Activated naive CD8-positive, alpha-beta T cell treated with anti-CD3 and anti-CD28 coated beads, Interleukin-2, amount 50 U/mL, for 24 hours (primary cell): ENCODE measurements around the gene ELAPOR2.
"Not testable (repeated sequence)": the region's sequence is repeated elsewhere in the genome, so short reads cannot be mapped to it uniquely, and the experiment has no call there.

Experiments
- ATAC-seq: fragments of 150-1000 bp; cut with Tn5 transposase; one replicate; pipeline ENCODE4 v1.10.0; 2021
- DNase-seq: peaks from one replicate; pipeline ENCODE4 v3.0.0; 2021
- H3K27ac Mint-ChIP-seq: one replicate; pipeline ENCODE4 v1.8.0; 2021; ENCODE audit warnings: mild to moderate bottlenecking, mixed read lengths
- H3K27me3 Mint-ChIP-seq: one replicate; pipeline ENCODE4 v1.8.0; 2021; ENCODE audit warnings: mixed read lengths
- H3K36me3 Mint-ChIP-seq: one replicate; pipeline ENCODE4 v1.8.0; 2021; ENCODE audit warnings: low read depth, mixed read lengths
- H3K4me1 Mint-ChIP-seq: one replicate; pipeline ENCODE4 v1.8.0; 2021; ENCODE audit warnings: mixed read lengths
- H3K4me3 Mint-ChIP-seq: one replicate; pipeline ENCODE4 v1.8.0; 2021; ENCODE audit warnings: mild to moderate bottlenecking, moderate library complexity, mixed read lengths
- H3K9me3 Mint-ChIP-seq: one replicate; pipeline ENCODE4 v1.8.0; 2021; ENCODE audit warnings: mixed read lengths

The ELAPOR2 gene

GRCh38 chr7:87067788-87068187, 8.3 kb upstream of the ELAPOR2 start:
- no peaks in the 10 kb centered on the region for H3K9me3 Mint-ChIP-seq
- H3K36me3 Mint-ChIP-seq, result no peaks in the 10 kb centered on the region
- no peak overlapping the region for H3K4me3 Mint-ChIP-seq
- no peak overlapping the region for H3K27ac Mint-ChIP-seq
- ATAC-seq, result no peak
- no peak for DNase-seq
- no peaks in the 10 kb centered on the region for H3K4me1 Mint-ChIP-seq
- peaks cover 7% of the 10 kb centered on the region for H3K27me3 Mint-ChIP-seq

GRCh38 chr7:87060288-87060537, 759 bp upstream of the ELAPOR2 start:
- ATAC-seq (no peak), DNase-seq (no peak)
- Mint-ChIP-seq H3K36me3 (no peaks in the 10 kb centered on the region), H3K9me3 (no peaks in the 10 kb centered on the region), H3K4me1 (peaks cover 16% of the 10 kb centered on the region), H3K27ac (no peak overlapping the region), H3K4me3 (peak overlapping the region; percentile 76), H3K27me3 (peaks cover 6% of the 10 kb centered on the region)

DNA sequence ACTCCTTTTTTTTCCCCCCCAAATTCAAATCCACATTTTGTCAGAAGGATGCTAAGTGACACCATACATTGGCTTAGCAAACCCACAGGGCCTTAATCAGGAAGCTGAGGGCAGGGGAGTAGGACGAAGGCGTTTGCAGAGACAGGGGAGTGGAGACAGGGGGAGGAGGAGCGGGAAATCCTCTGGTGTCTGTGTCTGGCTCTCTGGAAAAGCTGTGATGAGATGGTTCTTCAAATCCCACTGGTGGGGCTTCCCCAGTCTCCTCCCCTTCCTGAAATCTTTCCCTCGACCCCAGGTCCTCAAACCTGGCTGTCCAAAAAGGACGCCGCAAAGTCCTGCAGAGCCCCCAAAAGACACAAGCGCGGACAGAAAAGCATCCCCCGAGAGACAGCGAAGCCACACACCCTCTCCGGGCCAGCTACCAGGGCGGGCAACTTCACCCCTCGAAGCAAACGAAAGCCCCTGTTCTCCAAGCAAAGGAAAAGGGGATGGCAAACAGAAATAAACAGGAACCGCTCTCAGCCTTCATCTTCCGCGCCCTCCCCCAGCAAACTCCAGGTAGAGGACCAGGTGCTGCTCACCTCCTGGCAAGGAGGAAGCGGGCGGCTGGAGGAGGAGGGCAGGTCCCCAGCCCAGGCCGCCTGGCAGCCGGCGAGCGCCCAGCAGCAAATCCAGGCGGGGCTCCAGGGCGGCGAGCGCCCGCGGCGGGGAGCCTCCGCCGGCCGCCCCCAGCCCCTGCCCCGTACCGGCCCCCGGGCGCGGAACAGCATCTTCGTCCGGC, 520 bp downstream of the ELAPOR2 start:
- Mint-ChIP-seq H3K27ac (no peak overlapping the region), H3K4me1 (peaks cover 16% of the 10 kb centered on the region), H3K9me3 (no peaks in the 10 kb centered on the region), H3K27me3 (peaks cover 6% of the 10 kb centered on the region), H3K36me3 (no peaks in the 10 kb centered on the region), H3K4me3 (peak overlapping the region; percentile 73)
- DNase-seq (peak; percentile 16), ATAC-seq (peak; percentile 41)

DNA sequence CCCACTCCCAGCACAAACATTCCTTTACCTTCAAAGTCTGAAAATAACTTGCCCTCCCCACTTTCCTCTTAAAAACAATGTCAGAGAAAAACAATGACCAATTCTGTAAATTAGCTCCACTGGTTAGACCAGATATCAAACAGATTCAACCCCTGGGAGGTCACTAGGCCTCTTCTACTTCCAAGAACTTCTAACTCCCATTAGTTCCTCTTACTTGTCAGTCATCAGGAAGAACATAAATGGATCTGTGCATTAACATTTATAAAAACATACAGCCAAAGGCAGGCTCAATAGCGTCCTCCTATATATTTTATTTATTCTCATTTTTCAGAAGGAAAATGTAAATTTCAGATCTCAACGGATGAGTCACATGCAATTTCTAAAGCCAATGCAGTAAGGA, 2.2 kb downstream of the ELAPOR2 start:
- DNase-seq (no peak), ATAC-seq (no peak)
- Mint-ChIP-seq H3K27me3 (peaks cover 6% of the 10 kb centered on the region), H3K27ac (no peak overlapping the region), H3K9me3 (no peaks in the 10 kb centered on the region), H3K4me1 (peaks cover 16% of the 10 kb centered on the region), H3K4me3 (no peak overlapping the region), H3K36me3 (no peaks in the 10 kb centered on the region)

DNA sequence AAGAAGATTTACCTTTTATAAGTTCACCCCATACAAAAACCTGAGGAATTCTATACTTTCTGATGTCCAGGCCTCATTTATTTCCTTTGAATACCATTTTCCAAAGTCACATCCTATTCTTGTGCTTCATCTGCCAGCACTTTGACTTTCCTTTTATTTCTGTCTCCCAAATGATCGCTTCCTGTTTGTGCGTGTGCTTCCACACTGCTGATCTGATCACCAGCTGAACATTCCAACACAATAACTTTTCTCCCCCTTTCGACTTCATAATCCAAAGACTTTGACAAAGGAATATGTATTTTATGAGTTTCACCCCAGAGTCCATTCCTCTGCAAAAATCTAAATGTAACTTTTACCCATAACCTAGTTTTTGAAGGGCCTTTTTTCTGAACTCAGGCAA, 3.1 kb downstream of the ELAPOR2 start:
- H3K36me3 Mint-ChIP-seq, result no peaks in the 10 kb centered on the region
- H3K4me1 Mint-ChIP-seq, result peaks cover 16% of the 10 kb centered on the region
- ATAC-seq (no peak), DNase-seq (no peak)
- no peak overlapping the region for H3K27ac Mint-ChIP-seq
- H3K9me3 Mint-ChIP-seq, result no peaks in the 10 kb centered on the region
- peaks cover 6% of the 10 kb centered on the region for H3K27me3 Mint-ChIP-seq
- no peak overlapping the region for H3K4me3 Mint-ChIP-seq

- ATAC-seq (no peak), DNase-seq (no peak)
- Mint-ChIP-seq H3K36me3 (peaks cover 2% of the 10 kb centered on the region), H3K4me3 (no peak overlapping the region), H3K27me3 (no peaks in the 10 kb centered on the region), H3K9me3 (peaks cover 11% of the 10 kb centered on the region), H3K4me1 (no peaks in the 10 kb centered on the region), H3K27ac (no peak overlapping the region)
These were observed 10.6 kb downstream of the ELAPOR2 start for GRCh38 chr7:87048839-87049238.

GRCh38 chr7:87046456-87046855, 13.0 kb downstream of the ELAPOR2 start:
- DNase-seq (no peak), ATAC-seq (no peak)
- peaks cover 11% of the 10 kb centered on the region for H3K9me3 Mint-ChIP-seq
- H3K4me1 Mint-ChIP-seq, result no peaks in the 10 kb centered on the region
- H3K27ac Mint-ChIP-seq, result no peak overlapping the region
- H3K36me3 Mint-ChIP-seq, result peaks cover 2% of the 10 kb centered on the region
- no peak overlapping the region for H3K4me3 Mint-ChIP-seq
- no peaks in the 10 kb centered on the region for H3K27me3 Mint-ChIP-seq

GRCh38 chr7:87044713-87045112, 14.7 kb downstream of the ELAPOR2 start:
- ATAC-seq, DNase-seq, H3K4me3 Mint-ChIP-seq, H3K27me3 Mint-ChIP-seq, H3K4me1 Mint-ChIP-seq, H3K36me3 Mint-ChIP-seq, H3K27ac Mint-ChIP-seq: not testable (repeated sequence)
- peaks cover 11% of the 10 kb centered on the region for H3K9me3 Mint-ChIP-seq

DNA sequence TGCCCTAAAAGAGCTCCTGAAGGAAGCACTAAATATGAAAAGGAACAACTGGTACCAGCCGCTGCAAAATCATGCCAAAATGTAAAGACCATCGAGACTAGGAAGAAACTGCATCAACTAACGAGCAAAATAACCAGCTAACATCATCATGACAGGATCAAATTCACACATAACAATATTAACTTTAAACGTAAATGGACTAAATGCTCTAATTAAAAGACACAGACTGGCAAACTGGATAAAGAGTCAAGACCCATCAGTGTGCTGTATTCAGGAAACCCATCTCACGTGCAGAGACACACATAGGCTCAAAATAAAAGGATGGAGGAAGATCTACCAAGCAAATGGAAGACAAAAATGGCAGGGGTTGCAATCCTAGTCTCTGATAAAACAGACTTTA, 17.9 kb downstream of the ELAPOR2 start:
- H3K4me3 Mint-ChIP-seq, H3K9me3 Mint-ChIP-seq, H3K36me3 Mint-ChIP-seq, H3K4me1 Mint-ChIP-seq, H3K27ac Mint-ChIP-seq, DNase-seq, ATAC-seq, H3K27me3 Mint-ChIP-seq: not testable (repeated sequence)

DNA sequence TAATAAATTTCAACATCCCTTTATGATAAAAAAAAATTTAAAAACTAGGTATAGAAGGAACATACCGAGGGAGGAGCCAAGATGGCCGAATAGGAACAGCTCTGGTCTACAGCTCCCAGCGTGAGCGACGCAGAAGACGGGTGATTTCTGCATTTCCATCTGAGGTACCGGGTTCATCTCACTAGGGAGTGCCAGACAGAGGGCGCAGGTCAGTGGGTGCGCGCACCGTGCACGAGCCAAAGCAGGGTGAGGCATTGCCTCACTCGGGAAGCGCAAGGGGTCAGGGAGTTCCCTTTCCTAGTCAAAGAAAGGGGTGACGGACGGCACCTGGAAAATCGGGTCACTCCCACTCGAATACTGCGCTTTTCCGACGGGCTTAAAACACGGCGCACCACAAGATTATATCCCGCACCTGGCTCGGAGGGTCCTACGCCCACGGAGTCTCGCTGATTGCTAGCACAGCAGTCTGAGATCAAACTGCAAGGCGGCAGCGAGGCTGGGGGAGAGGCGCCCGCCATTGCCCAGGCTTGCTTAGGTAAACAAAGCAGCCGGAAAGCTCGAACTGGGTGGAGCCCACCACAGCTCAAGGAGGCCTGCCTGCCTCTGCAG, 19.7 kb downstream of the ELAPOR2 start:
- not testable (repeated sequence) for ATAC-seq, H3K27ac Mint-ChIP-seq, H3K9me3 Mint-ChIP-seq, H3K36me3 Mint-ChIP-seq, H3K27me3 Mint-ChIP-seq, H3K4me1 Mint-ChIP-seq
- peak overlapping the region; percentile 63 for H3K4me3 Mint-ChIP-seq
- DNase-seq, result peak; percentile 12

DNA sequence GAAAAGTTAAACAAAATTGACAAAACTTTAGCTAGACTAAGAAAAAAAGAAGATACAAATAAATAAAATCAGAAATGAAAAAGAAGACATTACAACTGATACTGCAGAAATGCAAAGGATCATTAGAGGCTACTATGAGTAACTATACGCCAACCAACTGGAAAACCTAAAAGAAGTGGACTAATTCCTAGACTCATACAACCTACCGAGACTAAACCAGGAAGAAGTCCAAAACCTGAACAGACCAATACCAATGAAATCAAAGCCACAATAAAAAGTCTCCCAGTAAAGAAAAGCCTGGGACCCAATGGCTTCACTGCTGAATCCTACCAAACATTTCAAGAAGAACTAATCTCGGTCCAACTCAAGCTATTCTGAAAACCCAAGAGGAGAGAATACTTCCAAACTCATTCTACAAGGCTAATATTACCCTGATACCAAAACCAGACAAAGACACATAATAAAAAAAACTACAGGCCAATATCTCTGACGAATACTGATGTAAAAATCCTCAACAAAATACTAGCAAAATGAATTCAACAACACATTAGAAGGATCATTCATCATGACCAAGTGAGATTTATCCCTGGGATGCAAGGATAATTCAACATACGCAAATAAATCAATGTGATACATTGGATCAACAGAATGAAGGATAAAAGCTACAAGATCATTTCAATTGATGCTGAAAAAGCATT, 20.3 kb downstream of the ELAPOR2 start:
- no peak for ATAC-seq
- H3K27ac Mint-ChIP-seq, result peak overlapping the region; percentile 0
- H3K9me3 Mint-ChIP-seq, result no peaks in the 10 kb centered on the region
- H3K4me1 Mint-ChIP-seq, result no peaks in the 10 kb centered on the region
- no peaks in the 10 kb centered on the region for H3K36me3 Mint-ChIP-seq
- H3K27me3 Mint-ChIP-seq, result peaks cover 3% of the 10 kb centered on the region
- peak overlapping the region; percentile 63 for H3K4me3 Mint-ChIP-seq
- DNase-seq, result no peak

DNA sequence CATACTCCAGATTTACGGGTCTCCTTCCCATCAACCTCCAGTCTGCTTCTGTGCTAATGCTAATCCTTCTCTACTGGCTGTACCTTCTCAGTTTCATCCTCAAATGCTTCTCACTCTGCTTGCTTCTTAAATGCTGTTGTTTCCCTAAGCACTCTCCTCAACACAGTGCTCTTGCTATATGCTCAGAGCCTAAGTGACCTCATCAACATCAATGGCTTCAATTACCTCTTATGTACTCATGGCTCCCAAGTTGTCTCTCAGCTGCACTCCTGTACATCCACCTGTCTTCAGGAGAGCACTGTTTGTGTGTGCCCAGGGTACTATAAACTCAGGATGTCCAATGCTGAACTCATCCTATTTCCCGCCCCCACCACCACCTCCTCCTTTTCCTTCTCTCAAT, 22.5 kb downstream of the ELAPOR2 start:
- Mint-ChIP-seq H3K4me1 (no peaks in the 10 kb centered on the region), H3K4me3 (no peak overlapping the region), H3K9me3 (no peaks in the 10 kb centered on the region), H3K36me3 (no peaks in the 10 kb centered on the region), H3K27me3 (peaks cover 3% of the 10 kb centered on the region), H3K27ac (no peak overlapping the region)
- ATAC-seq (no peak), DNase-seq (no peak)

DNA sequence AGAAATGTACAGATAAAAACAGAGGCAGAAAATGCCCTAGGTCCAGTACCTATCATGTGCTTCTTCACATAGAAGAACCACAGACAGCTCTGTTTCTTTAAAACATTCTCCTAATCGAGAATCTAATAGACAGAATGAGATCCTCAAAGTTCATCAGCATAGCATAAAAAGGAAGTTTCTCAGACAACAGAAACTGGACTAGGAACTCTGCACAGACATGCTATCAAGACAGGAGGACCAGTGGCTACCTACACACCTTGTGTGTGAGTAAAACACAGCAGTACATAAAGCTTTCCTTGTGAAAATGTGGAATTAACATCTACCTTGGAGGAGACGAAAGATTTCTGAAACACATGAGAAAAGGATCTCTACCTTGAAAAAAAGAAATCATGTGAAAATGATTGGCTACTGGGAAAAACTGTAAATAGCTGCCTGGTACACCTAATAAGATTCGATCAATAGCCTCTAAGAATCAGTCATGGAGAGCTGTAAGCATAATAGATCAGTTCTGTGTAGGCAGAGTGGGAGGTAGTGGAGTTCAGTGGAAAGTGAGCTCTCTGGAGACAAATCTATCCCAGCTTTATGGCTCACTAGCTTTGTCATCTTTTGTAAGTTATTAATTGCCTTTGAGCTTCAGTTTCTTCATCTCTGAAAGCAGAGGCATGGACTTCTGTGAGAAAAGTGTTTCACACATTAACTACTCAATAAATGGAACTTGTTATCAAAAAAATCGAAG, 26.7 kb downstream of the ELAPOR2 start:
- Mint-ChIP-seq H3K27me3 (peaks cover 3% of the 10 kb centered on the region), H3K4me1 (no peaks in the 10 kb centered on the region), H3K4me3 (no peak overlapping the region), H3K27ac (no peak overlapping the region), H3K36me3 (no peaks in the 10 kb centered on the region), H3K9me3 (peaks cover 9% of the 10 kb centered on the region)
- ATAC-seq (no peak), DNase-seq (no peak)

DNA sequence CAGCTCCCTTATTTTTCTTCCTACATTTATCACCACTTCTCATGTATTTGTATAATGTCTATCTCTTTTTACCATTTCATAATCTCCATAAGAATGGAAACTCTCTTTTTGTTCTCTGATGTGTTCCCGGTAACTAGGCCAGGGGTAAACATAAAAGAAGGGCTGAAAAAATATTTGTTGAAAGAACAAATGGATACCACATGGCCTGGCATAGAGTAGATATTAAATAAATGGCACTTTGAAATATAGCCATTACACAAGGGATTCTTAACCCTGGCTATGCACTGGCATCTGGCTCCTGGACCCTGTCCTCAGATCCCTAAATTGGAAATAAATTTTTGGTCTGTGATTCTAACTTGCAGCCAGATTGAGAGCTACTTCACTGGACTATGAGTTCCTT, 30.4 kb downstream of the ELAPOR2 start:
- H3K9me3 Mint-ChIP-seq, result peaks cover 9% of the 10 kb centered on the region
- H3K36me3 Mint-ChIP-seq, result no peaks in the 10 kb centered on the region
- DNase-seq, result no peak
- H3K4me3 Mint-ChIP-seq, result no peak overlapping the region
- no peaks in the 10 kb centered on the region for H3K4me1 Mint-ChIP-seq
- H3K27me3 Mint-ChIP-seq, result no peaks in the 10 kb centered on the region
- ATAC-seq, result no peak
- H3K27ac Mint-ChIP-seq, result no peak overlapping the region

- ATAC-seq (no peak), DNase-seq (no peak)
- Mint-ChIP-seq H3K27ac (no peak overlapping the region), H3K27me3 (no peaks in the 10 kb centered on the region), H3K4me1 (no peaks in the 10 kb centered on the region), H3K9me3 (peaks cover 9% of the 10 kb centered on the region), H3K36me3 (no peaks in the 10 kb centered on the region), H3K4me3 (no peak overlapping the region)
These were observed 30.8 kb downstream of the ELAPOR2 start for GRCh38 chr7:87028636-87029035.
